ENCODE data around the gene MAPKAP1.
A peak's percentile ranks its signal among the peaks of the same experiment; 100 is the strongest.

MAPKAP1 gene

GRCh38 chr9:125431012-125431305 lies 276.0 kb downstream of the MAPKAP1 start:
- no peaks in the 10 kb centered on the region for H3K9me3 Mint-ChIP-seq
- no peaks in the 10 kb centered on the region for H3K36me3 Mint-ChIP-seq
- CTCF ChIA-PET: no interaction called here
- DNase-seq: no peak
- H3K27me3 Mint-ChIP-seq: no peaks in the 10 kb centered on the region
- no peak overlapping the region for H3K4me3 Mint-ChIP-seq
- H3K4me1 Mint-ChIP-seq: no peaks in the 10 kb centered on the region
- H3K27ac Mint-ChIP-seq: no peak overlapping the region

GRCh38 chr9:125430161-125431011 lies 276.6 kb downstream of the MAPKAP1 start:
- H3K4me1 Mint-ChIP-seq: no peaks in the 10 kb centered on the region
- H3K27me3 Mint-ChIP-seq: no peaks in the 10 kb centered on the region
- no peak overlapping the region for H3K4me3 Mint-ChIP-seq
- CTCF ChIA-PET: no interaction called here
- H3K9me3 Mint-ChIP-seq: no peaks in the 10 kb centered on the region
- no peak overlapping the region for H3K27ac Mint-ChIP-seq
- H3K36me3 Mint-ChIP-seq: no peaks in the 10 kb centered on the region
- DNase-seq: no peak

- no peak overlapping the region for H3K27ac Mint-ChIP-seq
- H3K9me3 Mint-ChIP-seq: no peaks in the 10 kb centered on the region
- CTCF ChIA-PET: no interaction called here
These were observed 277.4 kb downstream of the MAPKAP1 start for GRCh38 chr9:125429476-125430160.

GRCh38 chr9:125428902-125429467 lies 278.0 kb downstream of the MAPKAP1 start:
- DNase-seq: no peak
- no peaks in the 10 kb centered on the region for H3K4me1 Mint-ChIP-seq
- H3K36me3 Mint-ChIP-seq: no peaks in the 10 kb centered on the region
- no peak overlapping the region for H3K4me3 Mint-ChIP-seq
- no peak overlapping the region for H3K27ac Mint-ChIP-seq
- H3K27me3 Mint-ChIP-seq: no peaks in the 10 kb centered on the region
- H3K9me3 Mint-ChIP-seq: no peaks in the 10 kb centered on the region
- CTCF ChIA-PET: no interaction called here

More at GRCh38 chr9:125429476-125430160, 277.4 kb downstream of the MAPKAP1 start:
- no peaks in the 10 kb centered on the region for H3K27me3 Mint-ChIP-seq
- no peak for DNase-seq
- no peak overlapping the region for H3K4me3 Mint-ChIP-seq
- H3K4me1 Mint-ChIP-seq: no peaks in the 10 kb centered on the region
- no peaks in the 10 kb centered on the region for H3K36me3 Mint-ChIP-seq

GRCh38 chr9:125428060-125428901 lies 278.7 kb downstream of the MAPKAP1 start:
- Mint-ChIP-seq H3K36me3 (no peaks in the 10 kb centered on the region), H3K27ac (no peak overlapping the region), H3K4me1 (no peaks in the 10 kb centered on the region), H3K27me3 (no peaks in the 10 kb centered on the region), H3K4me3 (no peak overlapping the region), H3K9me3 (no peaks in the 10 kb centered on the region)
- CTCF ChIA-PET: interaction anchor here (1.3 to 1.4 kb wide), 2 partner anchors 85 to 204 kb away, joined by 4 to 5 read pairs; no protein-coding TSS in a partner anchor
- DNase-seq: peak; percentile 43

GRCh38 chr9:125427556-125427955 lies 279.5 kb downstream of the MAPKAP1 start:
- Mint-ChIP-seq H3K4me3 (no peak overlapping the region), H3K36me3 (no peaks in the 10 kb centered on the region), H3K4me1 (no peaks in the 10 kb centered on the region), H3K27ac (no peak overlapping the region), H3K27me3 (no peaks in the 10 kb centered on the region), H3K9me3 (no peaks in the 10 kb centered on the region)
- no peak for DNase-seq
- CTCF ChIA-PET: interaction anchor here (1.3 to 1.4 kb wide), 2 partner anchors 86 to 205 kb away, joined by 4 to 5 read pairs; no protein-coding TSS in a partner anchor

- no peaks in the 10 kb centered on the region for H3K4me1 Mint-ChIP-seq
- no peaks in the 10 kb centered on the region for H3K27me3 Mint-ChIP-seq
- DNase-seq: no peak
- no peak overlapping the region for H3K27ac Mint-ChIP-seq
- H3K9me3 Mint-ChIP-seq: no peaks in the 10 kb centered on the region
- CTCF ChIA-PET: interaction anchor here (1.0 to 1.4 kb wide), 4 partner anchors 14 to 206 kb away, joined by 3 to 5 read pairs (median 4); no protein-coding TSS in a partner anchor
- no peak overlapping the region for H3K4me3 Mint-ChIP-seq
- no peaks in the 10 kb centered on the region for H3K36me3 Mint-ChIP-seq
These were observed 280.1 kb downstream of the MAPKAP1 start for GRCh38 chr9:125426926-125427325.

- CTCF ChIA-PET: interaction anchor here (1.0 to 1.2 kb wide), 2 partner anchors 15 to 19 kb away, joined by 3 read pairs; no protein-coding TSS in a partner anchor
- H3K9me3 Mint-ChIP-seq: no peaks in the 10 kb centered on the region
- H3K27me3 Mint-ChIP-seq: no peaks in the 10 kb centered on the region
- no peaks in the 10 kb centered on the region for H3K4me1 Mint-ChIP-seq
- DNase-seq: no peak
- H3K4me3 Mint-ChIP-seq: no peak overlapping the region
- no peak overlapping the region for H3K27ac Mint-ChIP-seq
- no peaks in the 10 kb centered on the region for H3K36me3 Mint-ChIP-seq
These were observed 281.0 kb downstream of the MAPKAP1 start for GRCh38 chr9:125425901-125426515.

GRCh38 chr9:125425170-125425897 lies 281.7 kb downstream of the MAPKAP1 start:
- H3K9me3 Mint-ChIP-seq: no peaks in the 10 kb centered on the region
- CTCF ChIA-PET: no interaction called here

GRCh38 chr9:125423964-125424363 lies 283.0 kb downstream of the MAPKAP1 start:
- H3K9me3 Mint-ChIP-seq: no peaks in the 10 kb centered on the region
- no peak overlapping the region for H3K27ac Mint-ChIP-seq
- no peaks in the 10 kb centered on the region for H3K4me1 Mint-ChIP-seq
- H3K4me3 Mint-ChIP-seq: no peak overlapping the region
- H3K27me3 Mint-ChIP-seq: peaks cover 3% of the 10 kb centered on the region
- CTCF ChIA-PET: no interaction called here
- DNase-seq: no peak
- no peaks in the 10 kb centered on the region for H3K36me3 Mint-ChIP-seq

More at GRCh38 chr9:125425170-125425897, 281.7 kb downstream of the MAPKAP1 start:
- DNase-seq: no peak
- Mint-ChIP-seq H3K4me1 (no peaks in the 10 kb centered on the region), H3K27ac (no peak overlapping the region), H3K36me3 (no peaks in the 10 kb centered on the region), H3K4me3 (no peak overlapping the region), H3K27me3 (no peaks in the 10 kb centered on the region)

- peaks cover 3% of the 10 kb centered on the region for H3K27me3 Mint-ChIP-seq
- no peak for DNase-seq
- H3K27ac Mint-ChIP-seq: no peak overlapping the region
- H3K4me3 Mint-ChIP-seq: no peak overlapping the region
- H3K36me3 Mint-ChIP-seq: no peaks in the 10 kb centered on the region
- H3K9me3 Mint-ChIP-seq: no peaks in the 10 kb centered on the region
- CTCF ChIA-PET: no interaction called here
- H3K4me1 Mint-ChIP-seq: no peaks in the 10 kb centered on the region
These were observed 284.2 kb downstream of the MAPKAP1 start for GRCh38 chr9:125422853-125423252.

- CTCF ChIA-PET: no interaction called here
- no peaks in the 10 kb centered on the region for H3K4me1 Mint-ChIP-seq
- no peaks in the 10 kb centered on the region for H3K36me3 Mint-ChIP-seq
- no peak overlapping the region for H3K27ac Mint-ChIP-seq
- no peaks in the 10 kb centered on the region for H3K9me3 Mint-ChIP-seq
- no peak for DNase-seq
- H3K27me3 Mint-ChIP-seq: peaks cover 6% of the 10 kb centered on the region
- no peak overlapping the region for H3K4me3 Mint-ChIP-seq
These were observed 285.3 kb downstream of the MAPKAP1 start for GRCh38 chr9:125421591-125422181.

- Mint-ChIP-seq H3K9me3 (no peaks in the 10 kb centered on the region), H3K27me3 (peaks cover 6% of the 10 kb centered on the region), H3K4me1 (no peaks in the 10 kb centered on the region), H3K27ac (no peak overlapping the region), H3K36me3 (no peaks in the 10 kb centered on the region), H3K4me3 (no peak overlapping the region)
- CTCF ChIA-PET: no interaction called here
- no peak for DNase-seq
These were observed 285.8 kb downstream of the MAPKAP1 start for GRCh38 chr9:125421166-125421565.

All from activated naive CD4-positive, alpha-beta T cell treated with anti-CD3 and anti-CD28 coated beads, Interleukin-2, amount 10 ng/mL, durations not matched to agents 7 days and 5 days (primary cell).